Measurements from ENCODE around the gene SEZ6.
A peak's percentile ranks its signal among the peaks of the same experiment; 100 is the strongest.

The SEZ6 gene

GRCh38 chr17:28997806-28998205, 8.0 kb downstream of the SEZ6 start:
- DNase-seq, result no peak

DNA sequence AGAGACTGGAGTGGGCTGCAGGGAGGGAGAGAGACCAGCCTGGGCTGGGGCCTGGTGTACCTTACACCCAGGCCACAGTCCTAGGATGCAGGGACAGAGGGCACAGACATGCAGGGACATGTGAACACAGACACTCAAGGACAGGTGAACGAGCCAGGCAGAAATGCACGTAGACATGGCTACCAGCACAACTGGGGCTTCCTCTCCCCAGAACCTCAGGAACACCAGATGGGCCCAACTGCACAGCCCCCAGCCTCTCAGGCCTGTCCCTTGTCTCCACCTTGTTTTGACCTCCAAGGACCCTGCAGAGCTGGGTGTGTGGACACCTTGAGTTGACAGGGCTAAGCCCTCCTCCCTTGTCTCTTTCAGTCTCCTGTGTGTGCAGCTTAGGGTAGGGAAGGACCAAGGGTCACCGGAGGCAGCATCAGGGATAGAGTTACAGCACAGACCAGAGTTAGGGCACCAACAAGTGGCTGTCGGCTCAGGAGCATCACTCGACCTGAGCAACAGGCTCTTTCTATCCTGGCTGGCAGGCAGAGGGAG, 9.2 kb downstream of the SEZ6 start:
- no peak for DNase-seq

DNA sequence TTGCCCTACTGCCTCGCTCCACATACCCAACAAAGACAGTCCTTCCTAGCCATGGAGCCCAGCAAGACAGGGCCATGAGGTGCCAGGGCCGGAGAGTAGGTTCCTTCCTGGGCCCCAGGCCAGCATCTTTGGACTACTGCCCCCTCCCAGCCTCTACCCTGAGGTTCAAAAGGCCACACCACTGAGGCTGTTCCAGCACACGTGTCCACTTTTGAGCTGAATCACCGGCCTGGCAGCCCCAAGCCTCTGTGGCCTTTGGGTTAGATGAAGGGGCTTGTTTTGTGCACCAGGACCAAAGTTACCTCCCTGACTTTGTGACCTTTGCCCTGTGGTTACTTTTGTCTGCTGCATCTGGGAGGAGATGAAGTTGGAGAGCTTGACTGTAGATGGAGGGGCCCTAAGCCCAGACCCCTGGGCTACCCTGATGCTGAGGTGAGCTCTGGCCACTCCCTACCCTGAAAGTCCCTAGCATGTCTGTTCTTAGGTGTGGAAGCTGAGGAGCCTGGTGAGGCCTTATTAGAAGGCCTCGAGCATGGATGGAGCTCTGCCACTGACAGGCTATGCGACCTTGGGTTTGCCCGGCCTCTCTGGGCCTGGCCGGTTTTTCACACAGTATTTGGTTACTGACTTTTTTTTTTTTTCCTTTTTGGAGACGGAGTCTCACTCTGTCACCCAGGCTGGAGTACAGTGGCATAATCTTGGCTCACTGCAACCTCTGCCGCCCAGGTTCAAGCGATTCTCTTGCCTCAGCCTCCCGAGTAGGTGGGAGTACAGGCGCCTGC, 12.0 kb downstream of the SEZ6 start:
- no peak for DNase-seq

DNA sequence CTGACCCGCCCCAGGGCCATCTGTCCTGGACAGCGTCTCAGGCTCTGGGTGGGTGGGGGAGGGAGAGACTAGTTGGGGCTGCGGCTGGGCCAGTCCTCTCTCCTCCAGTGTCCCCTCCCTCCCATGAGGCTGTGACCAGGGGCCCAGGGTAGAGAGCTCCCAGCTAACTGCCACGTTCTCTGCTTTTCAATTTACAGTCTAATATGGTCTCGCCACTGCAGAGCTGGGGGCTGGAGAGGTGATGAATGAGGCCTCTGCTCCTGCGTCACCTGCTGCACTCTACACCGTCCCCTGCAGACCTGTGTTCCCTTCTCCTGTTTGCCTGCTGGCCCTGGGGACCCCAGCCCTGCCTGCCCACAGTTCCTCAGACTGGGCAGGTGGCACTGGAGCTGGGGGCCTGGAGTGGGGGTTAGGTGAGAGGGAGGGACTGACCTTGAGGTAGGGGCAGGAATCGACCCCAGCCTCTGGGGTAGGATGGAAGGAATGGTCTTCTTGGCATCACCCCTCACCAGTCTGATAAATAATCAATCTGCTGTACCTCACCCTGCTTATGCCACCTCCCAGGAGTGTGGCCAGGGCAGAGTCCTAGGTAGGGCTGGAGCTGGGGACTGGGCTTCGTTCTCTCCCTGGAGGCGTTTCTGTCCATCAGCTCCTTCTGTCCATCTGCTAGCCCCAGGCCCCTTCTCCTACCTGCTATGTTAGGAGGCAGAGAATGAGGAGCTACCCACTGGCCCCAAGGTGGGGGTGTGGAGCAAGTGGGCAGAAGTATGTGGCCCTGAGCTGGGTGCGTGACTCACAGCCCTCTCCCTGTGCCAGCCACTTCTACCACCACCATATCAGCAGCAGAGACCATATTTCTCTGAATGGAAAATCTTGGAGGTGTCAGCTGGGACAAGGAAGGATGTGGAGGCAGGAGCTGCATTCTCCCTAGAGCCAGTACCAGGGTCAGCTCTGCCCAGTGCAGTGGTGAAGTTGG, 12.9 kb downstream of the SEZ6 start:
- DNase-seq, result no peak

GRCh38 chr17:28992185-28992584, 13.6 kb downstream of the SEZ6 start:
- no peak for DNase-seq

DNA sequence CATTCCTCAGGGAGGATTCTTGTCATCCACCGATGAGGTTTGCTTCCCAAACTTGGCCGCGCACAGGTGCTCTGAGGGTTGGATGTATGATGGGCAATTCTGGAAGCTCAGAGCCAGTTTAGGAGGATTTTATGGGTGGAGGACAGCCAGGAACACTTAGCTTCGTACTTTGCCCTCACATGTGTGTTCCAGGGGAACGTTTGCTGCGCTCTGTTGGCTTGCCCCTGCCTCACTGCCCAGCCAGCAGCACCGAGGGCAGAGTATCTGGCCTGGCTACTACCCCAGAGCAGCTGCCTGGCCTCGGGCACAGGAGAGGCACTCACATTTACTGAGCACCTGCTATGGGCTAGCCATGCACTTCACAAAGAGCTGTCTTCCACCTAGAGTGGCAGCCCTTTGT, 14.1 kb downstream of the SEZ6 start:
- DNase-seq, result no peak

DNA sequence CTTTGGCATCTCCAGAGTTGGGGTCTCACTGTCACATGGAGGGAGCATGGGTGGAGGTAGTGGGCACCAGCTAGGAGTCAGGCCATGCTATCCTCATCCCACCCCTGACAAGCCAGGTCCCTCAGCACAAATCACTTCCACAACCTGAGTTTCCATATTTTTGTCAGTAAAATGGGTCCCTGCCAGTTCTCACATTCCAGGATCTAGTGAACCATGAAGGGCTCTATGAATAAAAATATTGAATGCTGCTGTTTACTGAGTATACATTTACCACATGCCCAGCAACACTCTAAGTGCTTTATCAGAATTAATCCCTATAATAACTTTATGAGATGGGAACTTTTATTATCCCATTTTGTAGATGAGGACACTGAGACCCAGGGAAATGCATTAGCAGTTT, 16.8 kb downstream of the SEZ6 start:
- DNase-seq, result no peak

- DNase-seq, result no peak
Observed at GRCh38 chr17:28988475-28988874, 17.4 kb downstream of the SEZ6 start.

- DNase-seq, result no peak
Observed at GRCh38 chr17:28986714-28987655, 18.8 kb downstream of the SEZ6 start.

DNA sequence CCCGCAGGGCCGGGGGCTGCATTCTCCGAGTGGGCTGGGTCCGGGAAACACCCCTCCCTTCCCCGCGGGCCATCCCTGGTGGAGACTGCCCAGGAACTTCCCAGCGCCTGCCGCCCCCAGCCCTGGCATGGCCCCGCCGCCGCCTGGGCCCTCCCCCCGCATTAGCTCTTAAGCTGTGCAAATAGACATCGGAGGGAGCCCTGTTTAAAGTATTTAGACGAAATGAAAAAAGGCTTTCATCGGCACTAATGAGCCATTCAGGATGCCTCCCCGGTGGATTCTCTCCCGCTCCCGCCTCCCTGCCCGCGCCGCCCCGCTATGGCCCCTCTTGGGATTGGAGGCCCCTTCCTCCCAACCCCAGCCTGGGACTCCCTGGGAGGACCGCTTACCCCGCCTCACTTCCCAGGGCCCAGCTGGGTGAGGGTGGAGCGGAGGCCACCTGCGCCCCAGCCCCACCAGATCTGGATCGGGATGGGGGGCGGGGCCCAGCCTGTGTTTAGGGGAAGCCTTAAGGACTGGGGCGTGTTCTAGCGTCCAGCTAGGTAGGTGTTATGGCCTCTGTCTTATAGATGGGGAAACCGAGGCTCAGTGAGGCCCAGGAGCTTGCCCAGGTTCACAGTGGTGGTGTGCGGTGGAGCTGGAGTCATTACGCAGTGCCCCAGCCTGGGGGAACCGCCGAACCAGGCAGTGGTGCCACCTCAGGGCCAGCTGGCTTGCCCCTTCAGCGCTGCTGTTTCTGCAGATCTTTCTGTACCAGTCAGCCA, 19.7 kb downstream of the SEZ6 start:
- no peak for DNase-seq

DNA sequence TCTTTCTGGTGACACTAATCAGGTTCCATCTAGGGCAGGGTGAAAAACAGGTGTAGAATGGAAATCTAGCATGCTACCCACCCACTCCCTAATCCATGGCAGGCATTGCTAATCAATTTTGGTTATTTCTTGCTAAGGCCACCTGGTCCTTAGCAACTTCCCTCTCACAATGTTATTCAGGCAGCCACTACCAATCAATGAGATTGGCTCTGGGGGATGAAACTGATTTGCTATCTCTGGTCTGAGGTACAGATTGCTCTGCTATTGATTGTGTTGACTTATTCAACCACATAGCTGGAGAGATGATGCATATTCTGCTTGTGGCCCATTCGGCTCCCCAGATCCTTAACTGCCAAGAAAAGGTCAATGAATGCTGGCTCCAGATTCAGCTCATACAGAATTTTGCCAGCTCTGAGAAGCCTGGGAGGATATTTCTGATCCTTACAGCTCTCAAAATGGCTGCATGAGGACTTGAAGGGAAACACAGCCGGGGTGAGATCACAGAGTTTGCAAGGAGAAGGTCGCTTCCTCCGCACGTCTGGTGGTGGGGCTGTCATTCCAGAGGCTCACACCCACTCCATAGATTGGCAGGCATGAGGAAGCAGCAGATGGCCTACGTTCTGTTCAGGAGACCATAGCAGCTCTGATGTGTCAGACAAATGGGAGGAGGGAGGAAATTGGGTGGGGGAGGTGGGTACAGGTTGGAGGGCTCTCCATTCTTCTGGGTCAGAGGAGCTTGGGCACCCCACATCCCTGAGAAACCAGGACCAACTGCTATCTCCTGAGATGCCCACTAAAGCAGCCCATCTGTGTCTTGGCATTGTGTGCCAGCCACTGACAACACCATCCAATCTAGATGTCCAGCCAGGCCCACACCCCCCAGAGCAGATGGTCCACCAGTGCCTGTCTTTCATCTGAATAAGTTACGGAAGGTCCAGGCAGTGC, 22.3 kb downstream of the SEZ6 start:
- no peak for DNase-seq

GRCh38 chr17:28982131-28982793, 23.6 kb downstream of the SEZ6 start:
- peak in 5 of 6 experiments; percentile 10 to 77 (median 52) for DNase-seq

GRCh38 chr17:28978356-28978964, 27.4 kb downstream of the SEZ6 start:
- DNase-seq, result no peak

DNA sequence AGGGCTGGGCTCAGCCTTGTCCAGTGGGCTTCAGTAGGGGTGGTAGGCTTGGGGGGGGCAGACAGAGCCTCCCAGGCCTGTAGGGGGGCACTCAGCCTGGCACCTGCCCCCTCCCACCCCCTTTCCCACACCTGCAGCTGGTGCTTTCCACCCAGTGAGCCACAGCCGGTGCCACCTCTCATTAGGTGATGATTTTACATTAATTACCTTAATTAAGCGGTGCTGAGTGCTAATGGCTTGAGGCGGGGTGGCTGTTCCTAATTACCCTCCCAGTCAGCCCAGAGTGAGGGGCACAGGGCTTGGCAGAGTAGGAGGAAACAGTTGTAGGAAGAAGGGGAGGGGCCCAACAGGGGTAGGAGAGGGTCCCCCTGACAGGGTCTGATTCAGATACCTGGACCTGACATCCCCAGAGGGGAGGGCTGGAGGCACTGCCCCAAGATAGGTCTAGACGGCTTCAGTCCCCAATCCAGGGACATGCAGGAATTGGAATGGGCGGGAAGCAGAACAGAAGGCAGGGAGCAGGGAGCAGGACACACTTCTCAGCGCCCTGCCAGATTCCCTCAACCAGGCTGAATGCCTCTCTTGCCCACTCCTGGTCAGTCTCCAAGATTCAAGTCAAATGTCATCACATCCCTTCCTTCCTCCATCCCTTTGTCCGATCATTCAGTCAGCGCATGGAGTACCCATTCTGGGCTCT, 28.0 kb downstream of the SEZ6 start:
- DNase-seq, result no peak

GRCh38 chr17:28975646-28976045, 30.2 kb downstream of the SEZ6 start:
- DNase-seq, result no peak

GRCh38 chr17:28975031-28975430, 30.8 kb downstream of the SEZ6 start:
- no peak for DNase-seq

GRCh38 chr17:28974451-28974850, 31.4 kb downstream of the SEZ6 start:
- no peak for DNase-seq

GRCh38 chr17:28973425-28973824, 32.4 kb downstream of the SEZ6 start:
- no peak for DNase-seq

DNA sequence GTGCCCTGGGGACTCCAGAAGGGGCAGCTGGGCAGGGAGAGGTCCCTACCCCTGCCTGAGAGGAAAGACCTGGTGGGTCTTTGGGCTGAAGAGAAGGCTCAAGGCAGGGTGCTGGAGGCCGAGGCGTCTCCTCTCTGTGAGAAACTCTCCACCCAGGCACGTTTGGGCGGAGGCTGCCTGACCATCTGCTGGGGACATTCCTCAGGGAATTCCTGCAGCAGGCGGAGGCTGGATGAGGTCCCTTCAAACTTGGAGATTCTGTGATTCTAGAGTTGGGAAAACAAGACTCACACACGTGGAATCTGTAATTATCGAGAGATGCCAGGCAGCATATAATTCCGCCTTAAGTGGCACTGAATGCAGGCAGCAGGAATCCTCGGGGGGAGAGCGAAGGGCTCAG, 33.4 kb downstream of the SEZ6 start:
- no peak for DNase-seq
